Activated T-helper 2 cell treated with anti-CD3 and anti-CD28 coated beads, Interferon-gamma antibody, Interleukin-2, Interleukin-4, amounts not matched to agents 10 μg/mL and 5 μg/mL and 100 μg/mL, durations not matched to agents 14 hours and 24 hours and 36 hours (primary cell): ENCODE measurements around the gene HDAC3. TPM values are rescaled to one million over a fixed set of nuclear protein-coding genes. Genes with fewer than 3 reads are reported as not detected.
A peak's percentile ranks its signal among the peaks of the same experiment; 100 is the strongest.
"Not testable (repeated sequence)": the region's sequence is repeated elsewhere in the genome, so short reads cannot be mapped to it uniquely, and the experiment has no call there.

Source experiments
- DNase-seq: peaks from one replicate; pipeline ENCODE4 v3.0.0; 2021; ENCODE audit warnings: low spot score
- H3K27ac Mint-ChIP-seq: one replicate; pipeline ENCODE4 v1.8.0; 2021; ENCODE audit warnings: mixed read lengths
- H3K27me3 Mint-ChIP-seq: one replicate; pipeline ENCODE4 v1.8.0; 2021; ENCODE audit warnings: low read depth, mixed read lengths
- H3K36me3 Mint-ChIP-seq: one replicate; pipeline ENCODE4 v1.8.0; 2021; ENCODE audit warnings: low read depth, mixed read lengths
- H3K4me1 Mint-ChIP-seq: one replicate; pipeline ENCODE4 v1.8.0; 2021; ENCODE audit warnings: low read depth, mixed read lengths
- H3K4me3 Mint-ChIP-seq: one replicate; pipeline ENCODE4 v1.8.0; 2021; ENCODE audit warnings: low read depth, mild to moderate bottlenecking, moderate library complexity, mixed read lengths
- H3K9me3 Mint-ChIP-seq: one replicate; pipeline ENCODE4 v1.8.0; 2021; ENCODE audit warnings: mixed read lengths
- intact Hi-C: fragments of 100-400 bp; cut with micrococcal nuclease; formaldehyde crosslinking; loops from one replicate; pipeline ENCODE4 v1.15.1; 2023
- total RNA-seq: library from RNA; stranded (reverse); gene quantifications from 2 replicates; pipeline ENCODE4 v1.2.3, GENCODE V29; 2022

Gene HDAC3
- total RNA-seq, 1 donor from 2014 or later, result 92.4 TPM

DNA sequence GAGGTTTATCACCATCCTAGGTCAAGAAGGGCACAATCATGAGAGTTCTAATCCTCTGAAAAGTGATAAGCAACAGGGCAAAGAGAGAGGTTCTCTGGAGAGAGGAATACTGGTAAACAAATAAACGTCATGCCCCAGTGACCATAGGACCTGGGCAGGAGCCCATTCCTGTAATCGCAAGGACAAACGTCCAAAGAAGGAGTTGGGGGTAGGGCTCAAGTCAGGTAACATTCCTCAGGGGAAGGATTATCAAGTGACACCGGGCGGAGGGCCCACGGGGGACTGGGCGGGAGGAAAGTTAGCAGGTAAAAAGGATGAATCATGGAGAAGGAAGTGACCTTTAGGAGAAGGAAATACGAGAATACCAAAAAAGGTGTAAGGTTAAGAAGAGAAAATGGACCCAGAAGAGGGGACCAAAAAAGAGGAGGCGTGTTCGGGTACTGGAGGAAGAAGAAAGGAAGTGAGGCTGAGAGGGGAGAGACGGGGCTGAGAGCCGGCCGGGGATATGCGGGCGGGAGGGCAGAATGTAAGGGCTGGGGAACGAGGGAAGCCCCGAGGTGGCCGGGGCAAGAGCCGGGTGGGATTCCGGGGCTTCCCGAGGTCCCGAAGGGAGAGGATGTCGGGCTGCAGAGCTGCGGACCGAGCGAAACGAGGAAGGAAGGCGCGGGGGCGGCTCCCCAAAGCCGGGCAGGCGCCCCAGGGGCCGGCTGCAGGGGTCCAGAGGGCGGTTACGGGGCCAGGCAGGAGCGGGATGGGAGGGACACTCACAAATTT is 18.4 kb downstream of the HDAC3 start:
- Mint-ChIP-seq H3K4me3 (peak overlapping the region; percentile 100), H3K36me3 (peaks cover 67% of the 10 kb centered on the region), H3K9me3 (no peaks in the 10 kb centered on the region), H3K27me3 (no peaks in the 10 kb centered on the region), H3K4me1 (peaks cover 51% of the 10 kb centered on the region), H3K27ac (peak overlapping the region; percentile 98)
- peak; percentile 37 for DNase-seq
- intact Hi-C loops, result loop anchor here (1.0 to 5.0 kb wide), 2 partner anchors 18 to 36 kb away; partner anchors contain the start of genes HDAC3 and RELL2

DNA sequence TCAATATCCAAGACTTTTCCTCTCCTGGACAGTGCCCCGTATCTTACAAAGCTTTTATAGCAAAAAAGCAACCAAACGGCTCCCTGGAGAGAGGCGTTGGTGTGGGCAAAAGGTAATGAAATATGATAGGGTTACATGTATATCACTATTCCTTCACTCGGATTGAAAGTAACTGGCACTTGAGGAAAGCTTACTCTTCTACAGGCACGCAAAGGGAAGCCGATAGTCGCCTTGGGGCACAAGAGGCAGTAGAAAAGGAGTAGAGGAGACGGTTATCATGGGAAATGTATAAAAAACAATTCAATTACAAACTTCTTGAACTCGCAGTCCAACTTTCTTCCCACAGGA is 19.0 kb downstream of the HDAC3 start:
- Mint-ChIP-seq H3K4me1 (peaks cover 54% of the 10 kb centered on the region), H3K36me3 (peaks cover 66% of the 10 kb centered on the region), H3K27ac (peak overlapping the region; percentile 98), H3K27me3 (no peaks in the 10 kb centered on the region), H3K4me3 (peak overlapping the region; percentile 100), H3K9me3 (no peaks in the 10 kb centered on the region)
- no peak for DNase-seq
- intact Hi-C loops, result loop anchor here (1.0 to 5.0 kb wide), 2 partner anchors 19 to 35 kb away; partner anchors contain the start of genes HDAC3 and RELL2

DNA sequence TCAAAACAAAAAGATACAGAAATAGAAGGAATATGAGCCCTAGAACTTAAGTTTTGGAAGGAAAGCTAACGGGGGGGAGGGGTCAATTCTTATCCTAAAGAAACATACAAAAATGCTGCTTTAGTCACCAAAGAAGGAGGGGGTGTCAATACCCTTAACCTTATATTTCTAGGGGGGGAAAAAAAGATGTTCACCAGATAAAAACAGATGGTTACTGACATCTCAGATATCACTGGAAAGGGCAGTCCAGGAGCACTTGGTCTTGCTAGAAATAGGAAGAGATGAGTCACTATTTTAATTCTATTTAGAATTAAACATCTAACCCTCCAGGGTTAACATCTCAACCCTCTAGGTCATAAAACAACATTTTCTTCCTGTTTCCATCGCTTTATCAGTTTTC is 19.5 kb downstream of the HDAC3 start:
- peak overlapping the region; percentile 98 for H3K27ac Mint-ChIP-seq
- H3K36me3 Mint-ChIP-seq, result peaks cover 66% of the 10 kb centered on the region
- intact Hi-C loops, result loop anchor here (5.0 kb wide), 1 partner anchor 35 kb away; no protein-coding TSS in a partner anchor

DNA sequence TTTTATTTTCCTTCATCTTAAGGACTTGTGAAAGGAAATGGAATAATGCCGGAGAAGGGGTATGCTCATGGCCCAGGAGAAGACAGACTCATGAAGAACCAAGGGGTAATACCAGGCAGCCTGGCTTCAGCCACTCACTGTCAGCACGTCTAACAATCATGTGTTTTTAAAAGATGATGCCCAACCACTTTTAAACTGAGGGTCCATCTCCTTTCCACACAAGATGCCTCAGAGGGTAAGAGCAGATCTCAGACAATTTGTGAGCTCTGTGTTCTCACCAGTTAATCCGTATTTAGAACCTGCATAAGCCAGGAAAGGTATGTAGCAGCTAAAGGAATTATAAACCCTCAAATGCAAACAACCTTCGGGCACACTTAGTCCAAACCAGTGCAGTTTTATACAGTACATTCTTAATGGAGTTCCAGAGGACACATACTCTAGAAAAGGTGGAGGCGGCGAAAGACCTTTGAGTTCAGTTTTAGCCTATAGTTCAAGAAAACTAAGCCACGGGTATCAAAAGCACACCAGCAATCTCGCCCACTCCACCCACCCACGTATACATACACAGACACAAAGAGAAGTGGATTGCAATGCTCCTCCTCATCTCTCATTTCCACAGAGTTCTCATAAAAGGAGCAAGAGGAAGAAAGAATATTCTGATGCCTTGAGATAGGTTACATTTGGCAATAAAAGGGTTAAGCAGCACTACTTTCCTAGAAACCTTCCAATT is 20.5 kb downstream of the HDAC3 start:
- H3K27me3 Mint-ChIP-seq, result no peaks in the 10 kb centered on the region
- no peak for DNase-seq
- peaks cover 64% of the 10 kb centered on the region for H3K36me3 Mint-ChIP-seq
- intact Hi-C loops, result loop anchor here (5.0 kb wide), 1 partner anchor 34 kb away; no protein-coding TSS in a partner anchor
- no peaks in the 10 kb centered on the region for H3K9me3 Mint-ChIP-seq
- peak overlapping the region; percentile 100 for H3K4me3 Mint-ChIP-seq
- H3K27ac Mint-ChIP-seq, result peak overlapping the region; percentile 98
- peaks cover 59% of the 10 kb centered on the region for H3K4me1 Mint-ChIP-seq

More for the DNA sequence above, 19.5 kb downstream of the HDAC3 start:
- H3K27me3 Mint-ChIP-seq, result no peaks in the 10 kb centered on the region
- peaks cover 58% of the 10 kb centered on the region for H3K4me1 Mint-ChIP-seq
- H3K4me3 Mint-ChIP-seq, result peak overlapping the region; percentile 100
- no peak for DNase-seq
- no peaks in the 10 kb centered on the region for H3K9me3 Mint-ChIP-seq

DNA sequence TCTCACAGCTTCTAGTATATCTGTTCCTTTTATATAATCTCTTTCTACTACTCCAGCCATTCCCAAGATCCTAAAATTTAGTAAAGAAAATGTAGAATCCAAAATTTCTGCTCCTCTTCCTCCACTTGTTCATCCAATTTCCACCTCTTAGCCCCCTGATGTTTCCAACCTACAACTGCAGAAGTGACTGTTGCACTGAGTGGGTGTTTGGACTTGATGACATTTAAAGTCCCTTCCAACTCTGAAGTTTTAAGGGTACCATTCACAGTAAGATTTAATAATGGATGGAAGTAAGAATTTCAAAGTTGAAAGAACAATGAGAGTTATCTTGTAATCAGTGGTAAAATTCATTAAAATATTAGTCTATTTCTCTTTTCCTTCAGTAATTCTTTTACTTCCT is 23.3 kb downstream of the HDAC3 start:
- H3K9me3 Mint-ChIP-seq, result no peaks in the 10 kb centered on the region
- H3K4me3 Mint-ChIP-seq, result peak overlapping the region; percentile 75
- peak overlapping the region; percentile 92 for H3K27ac Mint-ChIP-seq
- intact Hi-C loops, result no loop called here
- H3K4me1 Mint-ChIP-seq, result peaks cover 66% of the 10 kb centered on the region
- peaks cover 73% of the 10 kb centered on the region for H3K36me3 Mint-ChIP-seq
- no peaks in the 10 kb centered on the region for H3K27me3 Mint-ChIP-seq
- no peak for DNase-seq

DNA sequence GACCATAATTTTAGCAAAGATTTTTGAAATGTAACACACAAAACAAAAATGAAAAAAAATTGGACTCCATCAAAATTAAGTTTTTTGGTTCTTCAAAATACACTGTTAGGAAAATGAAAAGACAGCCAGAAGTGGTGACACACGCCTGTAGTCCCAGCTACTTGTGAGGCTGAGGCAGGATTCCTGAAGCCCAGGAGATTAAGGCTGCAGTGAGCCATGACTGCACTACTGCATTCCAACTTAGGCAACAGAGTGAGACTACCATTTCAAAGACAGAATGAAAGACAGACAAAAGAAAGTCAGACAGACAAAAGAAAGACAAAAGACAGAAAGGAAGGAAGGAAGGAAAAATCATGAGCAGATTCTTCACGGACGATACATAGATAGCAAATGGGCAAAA is 25.4 kb downstream of the HDAC3 start:
- intact Hi-C loops, result no loop called here
- Mint-ChIP-seq H3K9me3 (no peaks in the 10 kb centered on the region), H3K27me3 (no peaks in the 10 kb centered on the region), H3K27ac (peak overlapping the region; percentile 72), H3K4me1 (peaks cover 70% of the 10 kb centered on the region), H3K4me3 (peak overlapping the region; percentile 44), H3K36me3 (peaks cover 65% of the 10 kb centered on the region)
- DNase-seq, result no peak

DNA sequence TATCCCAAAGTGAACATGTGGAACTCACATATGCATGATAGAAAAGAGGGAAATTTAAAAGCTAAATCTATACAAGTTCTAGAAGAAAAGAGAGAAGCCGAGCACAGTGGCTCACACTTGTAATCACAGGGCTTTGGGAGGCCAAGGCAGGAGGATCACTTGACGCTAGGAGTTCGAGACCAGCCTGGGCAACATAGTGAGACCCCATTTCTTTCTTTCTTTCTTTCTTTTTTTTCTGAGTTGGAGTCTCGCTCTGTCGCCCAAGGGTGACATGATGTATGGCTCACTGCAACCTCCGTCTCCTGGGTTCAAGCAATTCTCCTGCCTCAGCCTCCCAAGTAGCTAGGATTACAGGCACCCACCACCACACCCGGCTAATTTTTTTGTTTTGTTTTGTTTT is 26.7 kb downstream of the HDAC3 start:
- DNase-seq, intact Hi-C loops: not testable (repeated sequence)

DNA sequence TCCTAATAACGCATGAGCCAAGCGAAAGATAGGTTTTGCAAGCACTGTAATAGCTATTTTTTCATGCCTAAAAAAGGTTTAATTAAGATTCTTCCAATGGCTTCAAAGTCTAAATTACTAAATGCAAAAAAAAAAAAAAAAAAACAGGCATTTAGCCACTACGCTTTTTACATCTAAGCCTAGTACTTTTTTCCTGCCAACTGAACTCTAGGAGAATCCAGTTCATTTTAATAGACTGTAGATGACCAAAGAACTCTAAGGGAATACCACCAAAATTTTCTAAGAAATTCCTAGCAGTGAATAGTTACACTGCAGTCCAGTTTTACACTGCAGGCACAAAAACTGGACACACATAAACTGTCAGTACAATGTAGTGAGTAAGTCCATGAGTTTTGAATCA is 27.6 kb downstream of the HDAC3 start:
- Mint-ChIP-seq H3K4me1 (peaks cover 74% of the 10 kb centered on the region), H3K27ac (no peak overlapping the region), H3K36me3 (peaks cover 51% of the 10 kb centered on the region), H3K4me3 (no peak overlapping the region), H3K9me3 (no peaks in the 10 kb centered on the region), H3K27me3 (no peaks in the 10 kb centered on the region)
- intact Hi-C loops, result no loop called here
- no peak for DNase-seq

More for the DNA sequence above, 26.7 kb downstream of the HDAC3 start:
- not testable (repeated sequence) for H3K4me3 Mint-ChIP-seq, H3K27me3 Mint-ChIP-seq, H3K9me3 Mint-ChIP-seq
- Mint-ChIP-seq H3K27ac (peak overlapping the region; percentile 40), H3K36me3 (peaks cover 58% of the 10 kb centered on the region), H3K4me1 (peaks cover 73% of the 10 kb centered on the region)

DNA sequence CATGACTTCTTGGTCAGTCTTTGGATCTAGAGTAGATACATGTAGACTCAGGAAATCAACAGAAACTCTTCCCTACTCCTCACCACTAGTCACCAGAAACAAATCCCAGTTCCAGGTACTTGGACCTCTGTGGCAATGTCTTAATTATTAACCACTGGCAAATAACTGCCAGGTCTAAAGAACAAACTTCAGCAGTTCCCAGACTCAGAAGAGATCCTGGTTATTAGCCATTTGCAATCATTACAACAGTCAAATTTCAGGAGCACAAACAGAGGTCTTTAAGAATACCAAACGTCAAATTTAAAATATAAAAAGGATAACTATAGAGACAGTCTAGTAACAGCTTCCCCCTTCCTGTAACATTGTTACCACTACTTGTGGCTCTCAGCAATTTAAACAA is 28.1 kb downstream of the HDAC3 start:
- Mint-ChIP-seq H3K27me3 (no peaks in the 10 kb centered on the region), H3K4me3 (peak overlapping the region; percentile 5), H3K9me3 (no peaks in the 10 kb centered on the region), H3K36me3 (peaks cover 51% of the 10 kb centered on the region), H3K27ac (peak overlapping the region; percentile 81), H3K4me1 (peaks cover 75% of the 10 kb centered on the region)
- DNase-seq, result no peak
- intact Hi-C loops, result no loop called here

DNA sequence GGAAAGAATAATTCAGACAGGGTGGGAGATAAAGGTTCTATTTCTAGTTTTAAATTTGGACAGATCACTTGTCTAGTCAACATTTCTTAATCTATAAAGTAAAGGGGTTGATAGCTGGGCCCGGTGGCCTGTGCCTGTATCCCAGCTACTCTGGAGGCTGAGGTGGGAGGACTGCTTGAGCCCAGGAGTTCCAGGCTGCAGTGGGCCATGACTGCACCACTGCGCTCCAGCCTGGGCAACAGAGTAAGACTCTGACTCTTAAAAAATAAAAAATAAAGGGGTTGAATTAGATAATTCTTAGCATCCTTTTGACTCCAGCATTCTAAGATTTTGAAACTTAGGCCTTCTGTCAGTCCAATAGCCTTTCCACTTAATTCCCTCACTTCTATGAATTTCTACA is 28.6 kb downstream of the HDAC3 start:
- H3K27me3 Mint-ChIP-seq, result no peaks in the 10 kb centered on the region
- intact Hi-C loops, result no loop called here
- peak overlapping the region; percentile 45 for H3K4me3 Mint-ChIP-seq
- DNase-seq, result no peak
- peaks cover 74% of the 10 kb centered on the region for H3K4me1 Mint-ChIP-seq
- H3K27ac Mint-ChIP-seq, result peak overlapping the region; percentile 81
- H3K36me3 Mint-ChIP-seq, result peaks cover 47% of the 10 kb centered on the region
- H3K9me3 Mint-ChIP-seq, result no peaks in the 10 kb centered on the region

DNA sequence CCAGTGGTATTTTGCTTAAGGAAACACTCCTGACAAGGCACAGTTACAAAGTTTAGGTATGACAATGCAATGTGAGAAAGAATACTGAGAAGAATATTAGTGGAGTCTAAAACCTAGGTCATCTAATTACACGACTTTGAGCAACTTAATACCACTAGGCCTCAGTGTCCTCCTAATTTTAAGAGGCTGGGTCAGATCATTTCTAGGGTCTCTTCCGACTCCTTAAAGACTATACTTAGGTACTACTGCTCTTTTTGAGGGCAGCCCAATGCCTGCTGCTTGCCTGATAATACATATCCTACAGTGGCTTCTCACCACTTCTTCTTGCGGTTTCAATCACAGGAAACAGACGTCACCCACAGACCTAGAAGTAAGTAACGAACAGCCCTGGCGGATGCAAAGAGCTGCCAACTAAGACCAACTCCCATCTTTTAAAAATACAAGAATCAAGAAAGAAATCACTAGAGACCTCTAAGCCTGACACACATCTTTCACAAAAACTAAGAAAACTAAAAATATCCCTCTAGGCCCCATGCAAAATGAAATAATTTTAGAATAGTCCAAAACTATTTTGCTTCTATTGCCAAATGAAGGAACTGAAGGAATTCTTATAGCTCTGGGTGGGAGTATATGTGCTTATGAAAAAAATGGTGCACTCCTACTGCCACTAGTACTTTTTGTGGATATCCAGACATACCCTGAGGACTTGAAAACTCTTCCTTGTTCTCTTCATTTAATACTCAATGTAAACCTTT is 30.9 kb downstream of the HDAC3 start:
- intact Hi-C loops, result loop anchor here (1.0 kb wide), 1 partner anchor 14 kb away; no protein-coding TSS in a partner anchor
- H3K36me3 Mint-ChIP-seq, result peaks cover 37% of the 10 kb centered on the region
- H3K27ac Mint-ChIP-seq, result peak overlapping the region; percentile 90
- H3K4me3 Mint-ChIP-seq, result peak overlapping the region; percentile 67
- peak; percentile 72 for DNase-seq
- no peaks in the 10 kb centered on the region for H3K27me3 Mint-ChIP-seq
- no peaks in the 10 kb centered on the region for H3K9me3 Mint-ChIP-seq
- H3K4me1 Mint-ChIP-seq, result peaks cover 69% of the 10 kb centered on the region

DNA sequence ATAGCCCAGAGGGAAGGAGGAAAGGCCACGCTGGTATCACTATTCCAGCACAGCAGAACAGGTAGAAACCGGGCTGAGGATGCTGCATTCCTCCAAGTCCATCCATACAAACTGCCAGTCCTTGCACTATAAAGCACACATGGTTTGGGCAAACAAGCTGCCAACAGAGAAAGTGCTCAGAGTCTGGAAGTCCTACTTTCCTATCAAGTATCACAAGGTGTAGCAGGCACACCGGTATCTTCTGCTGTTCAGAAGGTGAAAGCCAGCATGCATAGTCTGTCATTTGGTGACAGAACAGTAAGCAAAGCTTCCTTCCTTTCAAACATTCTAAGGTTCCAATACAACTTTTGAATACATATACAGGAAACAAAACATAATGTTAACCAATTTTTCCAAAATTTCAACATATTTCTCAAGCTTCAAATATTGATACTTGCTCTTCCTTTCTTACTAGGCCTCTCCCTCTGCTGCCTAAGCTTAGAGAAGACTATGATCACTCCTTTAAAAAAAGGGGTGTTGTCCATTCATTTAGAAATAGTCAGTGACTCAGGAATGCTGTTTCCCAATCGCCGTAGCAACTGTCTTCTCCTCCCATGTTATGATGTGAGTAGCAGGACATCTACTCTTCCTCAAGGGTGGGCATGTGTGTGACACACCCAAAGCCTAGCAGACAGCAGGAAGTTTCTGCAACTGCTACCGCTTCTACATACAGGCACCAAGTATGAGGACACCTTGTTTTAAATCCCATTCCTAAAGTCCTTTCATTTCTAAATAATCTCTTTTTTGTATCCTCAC is 32.5 kb downstream of the HDAC3 start:
- Mint-ChIP-seq H3K27me3 (no peaks in the 10 kb centered on the region), H3K4me1 (peaks cover 74% of the 10 kb centered on the region), H3K36me3 (peaks cover 28% of the 10 kb centered on the region), H3K9me3 (no peaks in the 10 kb centered on the region), H3K4me3 (peak overlapping the region; percentile 70), H3K27ac (peak overlapping the region; percentile 81)
- DNase-seq, result no peak
- intact Hi-C loops, result loop anchor here (1.0 kb wide), 1 partner anchor 12 kb away; no protein-coding TSS in a partner anchor
